Measurements from ENCODE around the gene TMEM218. TPM values are rescaled to one million over a fixed set of nuclear protein-coding genes. Genes with fewer than 3 reads are reported as not detected.

The TMEM218 gene
- total and polyA plus RNA-seq, 10 of the 15 experiments (the other 5 are each of a cell fraction or from before 2014, with no cell fraction given) = 11.2 to 50.3 (median 28.8) TPM

DNA sequence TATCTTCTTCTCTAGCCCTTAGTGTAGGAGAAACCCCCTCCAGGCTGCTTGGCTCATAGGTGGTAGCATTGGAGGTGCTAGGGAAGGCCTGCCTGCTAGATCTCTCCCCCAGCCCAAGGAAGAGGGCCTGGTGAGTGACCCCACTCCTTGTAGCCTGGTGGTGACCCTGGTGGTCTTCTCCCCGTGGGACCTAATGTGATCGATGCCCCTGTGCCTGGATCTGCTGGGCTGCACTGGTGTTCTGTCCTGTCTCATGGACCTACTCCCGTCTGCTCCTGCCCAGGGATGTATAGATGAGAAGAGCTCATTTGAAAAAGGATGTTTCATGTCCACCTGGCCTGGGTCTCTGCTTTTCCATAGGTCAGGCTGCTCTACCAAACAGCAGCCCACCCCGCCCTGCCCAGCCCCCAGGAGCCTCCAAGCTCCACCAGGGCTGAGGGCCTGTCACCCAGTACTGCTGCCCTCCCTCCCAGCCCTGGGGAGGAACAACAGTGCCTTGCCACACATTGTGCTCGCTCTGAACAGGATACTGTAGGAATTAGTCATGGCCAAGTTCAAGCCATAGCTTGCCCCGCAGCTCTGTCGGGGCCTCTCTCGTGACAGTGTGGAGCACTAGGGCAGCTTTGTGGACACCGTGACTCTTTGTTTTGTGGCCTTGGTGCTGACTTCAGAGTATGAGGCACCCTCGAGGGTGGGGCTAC is 28.7 kb downstream of the TMEM218 start:
- ATAC-seq = no peak; the same call in 2 of the 3 replicates
- no peak overlapping the region for H2AFZ ChIP-seq (ENCODE audit: control insufficient read depth, low read depth, low read length)
- no peak for FAIRE-seq
- H3K36me3 ChIP-seq (ENCODE audit: control insufficient read depth in 2 of 2, insufficient read depth in 2 of 2, low read length in 1 of 2) = peaks cover 0 to 2% of the 10 kb centered on the region in 2 experiments; a peak in 1 of 4 replicates
- no TSS peak for BruUV-seq (replicated peaks)
- H3K4me1 ChIP-seq (ENCODE audit: control insufficient read depth, insufficient read depth, low read length) = no peaks in the 10 kb centered on the region
- H3K27me3 ChIP-seq (replicated peaks in 1 of 2; ENCODE audit: control insufficient read depth in 2 of 2, insufficient read depth in 2 of 2, low read length in 1 of 2) = no peaks in the 10 kb centered on the region
- H3K4me3 ChIP-seq = no peak overlapping the region
- H3K9me3 ChIP-seq (replicated peaks; ENCODE audit: control insufficient read depth, insufficient read depth, low read length) = no peaks in the 10 kb centered on the region
- SMC1A ChIA-PET (ENCODE audit: uncharacterized antibody, unreplicated experiment) = interaction anchor here (1.0 to 1.7 kb wide), 2 partner anchors 23 to 59 kb away, joined by 3 to 4 read pairs; no protein-coding TSS in a partner anchor
- POLR2A ChIA-PET = no interaction called here
- H3K79me2 ChIP-seq (ENCODE audit: control insufficient read depth, insufficient read depth, low read length) = no peaks in the 10 kb centered on the region
- CTCF ChIA-PET = interaction anchor here (1.3 kb wide), 1 partner anchor 8 kb away, joined by 5 read pairs; no protein-coding TSS in a partner anchor
- H3K27ac ChIP-seq (ENCODE audit: control insufficient read depth, insufficient read depth) = no peak overlapping the region
- H3K9ac ChIP-seq (ENCODE audit: control insufficient read depth, insufficient read depth, low read length) = no peak overlapping the region
- no peak overlapping the region for H3K4me2 ChIP-seq (ENCODE audit: control insufficient read depth, insufficient read depth)
- RAD21 ChIA-PET (ENCODE audit: unreplicated experiment) = interaction anchor here (0.6 to 1.0 kb wide), 2 partner anchors 23 to 58 kb away, joined by 3 read pairs; no protein-coding TSS in a partner anchor
- no peaks in the 10 kb centered on the region for H4K20me1 ChIP-seq (ENCODE audit: control insufficient read depth, insufficient read depth)
- no peak for DNase-seq (ENCODE audit: low read depth, low spot score)
- WGBS (ENCODE audit: insufficient coverage, insufficient replicate concordance, low lambda C conversion rate, missing lambda C conversion rate) = 62% methylated on average over 10 of the region's 10 CpGs
- TF ChIP-seq MYC (IDR thresholded peaks at IDR 0.05; ENCODE audit: insufficient read depth, insufficient read length, insufficient replicate concordance, low read length, severe bottlenecking) = no peak
- in situ Hi-C loops (cut with MboI) (no loop called here), intact Hi-C loops (cut with micrococcal nuclease; ENCODE audit: unreplicated experiment) (no loop called here)

DNA sequence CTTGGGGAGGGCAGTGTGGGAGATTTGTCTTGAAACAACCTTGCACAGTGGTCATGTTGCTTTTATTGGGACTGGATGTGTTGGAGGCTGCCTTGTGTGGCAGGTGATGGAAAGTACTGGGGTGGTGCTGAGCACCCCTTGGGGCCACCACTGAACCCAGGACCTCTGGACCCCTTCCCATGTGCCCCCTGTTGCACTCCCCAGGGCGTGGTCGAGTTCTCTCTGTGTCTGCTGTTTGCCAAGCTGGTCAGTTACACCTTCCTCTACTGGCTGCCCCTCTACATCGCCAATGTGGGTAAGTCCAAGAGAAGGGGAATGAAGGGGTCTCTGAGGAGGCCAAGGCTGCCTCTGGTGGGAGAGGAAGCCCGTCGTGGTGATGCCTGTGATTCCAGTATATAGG is 29.4 kb downstream of the TMEM218 start:
- ATAC-seq (no peak), FAIRE-seq (no peak), DNase-seq (ENCODE audit: low read depth, low spot score) (no peak)
- POLR2A ChIA-PET = no interaction called here
- RAD21 ChIA-PET (ENCODE audit: unreplicated experiment) = interaction anchor here (0.6 to 1.0 kb wide), 3 partner anchors 24 to 72 kb away, joined by 3 read pairs; no protein-coding TSS in a partner anchor
- H3K79me2 ChIP-seq (ENCODE audit: control insufficient read depth, insufficient read depth, low read length) = no peaks in the 10 kb centered on the region
- no peaks in the 10 kb centered on the region for H3K27me3 ChIP-seq (replicated peaks in 1 of 2; ENCODE audit: control insufficient read depth in 2 of 2, insufficient read depth in 2 of 2, low read length in 1 of 2)
- H3K9me3 ChIP-seq (replicated peaks; ENCODE audit: control insufficient read depth, insufficient read depth, low read length) = no peaks in the 10 kb centered on the region
- in situ Hi-C loops (cut with MboI) = no loop called here
- no peak overlapping the region for H2AFZ ChIP-seq (ENCODE audit: control insufficient read depth, low read depth, low read length)
- no peaks in the 10 kb centered on the region for H3K4me1 ChIP-seq (ENCODE audit: control insufficient read depth, insufficient read depth, low read length)
- H3K4me2 ChIP-seq (ENCODE audit: control insufficient read depth, insufficient read depth) = no peak overlapping the region
- H4K20me1 ChIP-seq (ENCODE audit: control insufficient read depth, insufficient read depth) = no peaks in the 10 kb centered on the region
- H3K36me3 ChIP-seq (ENCODE audit: control insufficient read depth in 2 of 2, insufficient read depth in 2 of 2, low read length in 1 of 2) = peaks cover 0 to 2% of the 10 kb centered on the region in 2 experiments; a peak in 1 of 4 replicates
- H3K27ac ChIP-seq (ENCODE audit: control insufficient read depth, insufficient read depth) = no peak overlapping the region
- no peak overlapping the region for H3K9ac ChIP-seq (ENCODE audit: control insufficient read depth, insufficient read depth, low read length)
- no TSS peak for BruUV-seq (replicated peaks)
- SMC1A ChIA-PET (ENCODE audit: uncharacterized antibody, unreplicated experiment) = interaction anchor here (0.7 kb wide), 1 partner anchor 18 kb away, joined by 3 read pairs; no protein-coding TSS in a partner anchor
- no peak overlapping the region for H3K4me3 ChIP-seq
- CTCF ChIA-PET = interaction anchor here (0.9 to 1.3 kb wide), 2 partner anchors 9 kb away, joined by 4 to 5 read pairs; no protein-coding TSS in a partner anchor
- intact Hi-C loops (cut with micrococcal nuclease; ENCODE audit: unreplicated experiment) = no loop called here
- 25% methylated on average over 5 of the region's 5 CpGs for WGBS (ENCODE audit: insufficient coverage, insufficient replicate concordance, low lambda C conversion rate, missing lambda C conversion rate)
- TF ChIP-seq, protein P1, sequence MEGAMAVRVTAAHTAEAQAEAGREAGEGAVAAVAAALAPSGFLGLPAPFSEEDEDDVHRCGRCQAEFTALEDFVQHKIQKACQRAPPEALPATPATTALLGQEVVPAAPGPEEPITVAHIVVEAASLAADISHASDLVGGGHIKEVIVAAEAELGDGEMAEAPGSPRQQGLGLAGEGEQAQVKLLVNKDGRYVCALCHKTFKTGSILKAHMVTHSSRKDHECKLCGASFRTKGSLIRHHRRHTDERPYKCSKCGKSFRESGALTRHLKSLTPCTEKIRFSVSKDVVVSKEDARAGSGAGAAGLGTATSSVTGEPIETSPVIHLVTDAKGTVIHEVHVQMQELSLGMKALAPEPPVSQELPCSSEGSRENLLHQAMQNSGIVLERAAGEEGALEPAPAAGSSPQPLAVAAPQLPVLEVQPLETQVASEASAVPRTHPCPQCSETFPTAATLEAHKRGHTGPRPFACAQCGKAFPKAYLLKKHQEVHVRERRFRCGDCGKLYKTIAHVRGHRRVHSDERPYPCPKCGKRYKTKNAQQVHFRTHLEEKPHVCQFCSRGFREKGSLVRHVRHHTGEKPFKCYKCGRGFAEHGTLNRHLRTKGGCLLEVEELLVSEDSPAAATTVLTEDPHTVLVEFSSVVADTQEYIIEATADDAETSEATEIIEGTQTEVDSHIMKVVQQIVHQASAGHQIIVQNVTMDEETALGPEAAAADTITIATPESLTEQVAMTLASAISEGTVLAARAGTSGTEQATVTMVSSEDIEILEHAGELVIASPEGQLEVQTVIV (IDR thresholded peaks at IDR 0.05; ENCODE audit: borderline replicate concordance, partially characterized antibody) = no peak
- TF ChIP-seq NBN (IDR thresholded peaks at IDR 0.05) = no peak
- no peak for TF ChIP-seq MTA3 (IDR thresholded peaks at IDR 0.05; ENCODE audit: borderline replicate concordance, low read length)
- no peak for TF ChIP-seq ZNF207 (IDR thresholded peaks at IDR 0.05; ENCODE audit: borderline replicate concordance)
- no peak for TF ChIP-seq NR2C1 (IDR thresholded peaks at IDR 0.05)
- no peak for TF ChIP-seq CBX3 (IDR thresholded peaks at IDR 0.05; ENCODE audit: borderline replicate concordance, low read depth)
- no peak for TF ChIP-seq RB1 (IDR thresholded peaks at IDR 0.05; ENCODE audit: borderline replicate concordance)
- no peak for TF ChIP-seq ASH2L (IDR thresholded peaks at IDR 0.05; ENCODE audit: borderline replicate concordance, low read depth)
- no peak for TF ChIP-seq MXI1 (IDR thresholded peaks at IDR 0.05; ENCODE audit: low read depth, low read length)
- TF ChIP-seq SREBF2 (IDR thresholded peaks at IDR 0.05; ENCODE audit: low read length) = no peak
- TF ChIP-seq KLF5 (IDR thresholded peaks at IDR 0.05; ENCODE audit: partially characterized antibody) = no peak
- TF ChIP-seq, protein P2, sequence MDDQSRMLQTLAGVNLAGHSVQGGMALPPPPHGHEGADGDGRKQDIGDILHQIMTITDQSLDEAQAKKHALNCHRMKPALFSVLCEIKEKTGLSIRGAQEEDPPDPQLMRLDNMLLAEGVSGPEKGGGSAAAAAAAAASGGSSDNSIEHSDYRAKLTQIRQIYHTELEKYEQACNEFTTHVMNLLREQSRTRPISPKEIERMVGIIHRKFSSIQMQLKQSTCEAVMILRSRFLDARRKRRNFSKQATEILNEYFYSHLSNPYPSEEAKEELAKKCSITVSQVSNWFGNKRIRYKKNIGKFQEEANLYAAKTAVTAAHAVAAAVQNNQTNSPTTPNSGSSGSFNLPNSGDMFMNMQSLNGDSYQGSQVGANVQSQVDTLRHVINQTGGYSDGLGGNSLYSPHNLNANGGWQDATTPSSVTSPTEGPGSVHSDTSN (IDR thresholded peaks at IDR 0.05; ENCODE audit: insufficient replicate concordance, low read depth, low read length) = no peak
